Pancreas (tissue), 10 donors: ENCODE measurements around the gene KLK10. TPM values are rescaled to one million over a fixed set of nuclear protein-coding genes. Genes with fewer than 3 reads are reported as not detected.
"Not testable (repeated sequence)": the region's sequence is repeated elsewhere in the genome, so short reads cannot be mapped to it uniquely, and the experiment has no call there.

Experiments
- ATAC-seq, 4 donors: fragments of 200-7000 bp; cut with Tn5 transposase; one replicate each; pipeline versions ENCODE4 v1.8.0 to v1.9.1; 2020; ENCODE audit warnings: mild to moderate bottlenecking in 4 of 4, moderate library complexity in 4 of 4
- DNase-seq, 6 donors: peaks; one replicate each; pipeline ENCODE4 v3.0.0-alpha.2; 2020
- FAIRE-seq: peaks from 2 replicates; lab custom pipeline; 2012; peaks lifted over from hg19 to GRCh38; lab: Jason Lieb, UNC
- H3K27ac ChIP-seq, 4 donors: fragments of 200-600 bp; sonication (generic); 1 replicate in 3 of 4; 2 replicates in 1 of 4; pipeline versions ENCODE4 v1.5.0 to v1.8.0; 2020
- H3K27me3 ChIP-seq, 4 donors: fragments of 200-600 bp; one replicate each; pipeline ENCODE4 v1.8.0; 2021
- H3K36me3 ChIP-seq, 3 donors: fragments of 200-600 bp; sonication (generic) in 1 of 3; one replicate each; pipeline versions ENCODE4 v1.5.0 to v1.8.0; 2020 to 2021
- H3K4me1 ChIP-seq, 3 donors: fragments of 200-600 bp; one replicate each; pipeline ENCODE4 v1.8.0; 2021
- H3K4me3 ChIP-seq, 4 donors: fragments of 200-600 bp; sonication (generic) in 2 of 4; one replicate each; pipeline versions ENCODE4 v1.5.0 to v1.8.0; 2020 to 2021
- H3K9me3 ChIP-seq, 4 donors: fragments of 200-600 bp; one replicate each; pipeline ENCODE4 v1.8.0; 2021
- WGBS, 2 donors: extraction: QIAGEN DNeasy Blood & Tissue Kit; methylation state at CpG; one replicate each; pipeline ENCODE4 v1.1.7; 2013; 5-methylcytosine and 5-hydroxymethylcytosine counted together
- intact Hi-C, 3 donors: fragments of 100-400 bp; cut with DNase I; formaldehyde crosslinking; loops; one replicate each; pipeline versions ENCODE4 v1.11.1 to v1.14.2; 2022
- polyA plus RNA-seq, 2 donors: library from polyadenylated mRNA; stranded (reverse); fragments of 200-250 nt; gene quantifications; one replicate each; pipeline ENCODE4 v1.2.3, GENCODE V29; 2013
- total RNA-seq, 6 donors: library from RNA; stranded (reverse); fragmentation: NEBNext Ultra II Directional in 4 of 6; extraction: Animal tissue kit (Norgen Biotek cat#: 25700) in 4 of 6; gene quantifications; one replicate each; pipeline versions ENCODE4 v1.2.1 to v1.2.4, GENCODE V29; 2021 to 2023
- TF ChIP-seq, protein P1 (sequence below), 4 donors: fragments of 200-600 bp; sonication (generic) in 3 of 4; IDR thresholded peaks; one replicate each; pipeline versions ENCODE4 v1.5.0 to v1.8.0; 2021; ENCODE audit warnings: antibody characterized with exemption in 4 of 4
- donor health status: healthy with polysubstance abuse.
- donor health status: DM: no; HTN: no; CAD: no; lungs with moderate emphysema.
- donor health status: DM: no; HTN: no; CAD: no.
- donor health status: control.
- donor health status: control.
- donor health status: Bipolar disorder and iron deficiency.
- donor health status: DM: yes; HTN: yes; CAD: no.
- donor health status: DM: no; HTN: no; CAD: no.
- donor health status: DM: no; HTN: no; CAD: no.
- donor health status: DM: yes; HTN: yes; CAD: no.

KLK10 gene
- total and polyA plus RNA-seq, 8 donors: 0.15 to 1.7 (median 0.51) TPM

DNA sequence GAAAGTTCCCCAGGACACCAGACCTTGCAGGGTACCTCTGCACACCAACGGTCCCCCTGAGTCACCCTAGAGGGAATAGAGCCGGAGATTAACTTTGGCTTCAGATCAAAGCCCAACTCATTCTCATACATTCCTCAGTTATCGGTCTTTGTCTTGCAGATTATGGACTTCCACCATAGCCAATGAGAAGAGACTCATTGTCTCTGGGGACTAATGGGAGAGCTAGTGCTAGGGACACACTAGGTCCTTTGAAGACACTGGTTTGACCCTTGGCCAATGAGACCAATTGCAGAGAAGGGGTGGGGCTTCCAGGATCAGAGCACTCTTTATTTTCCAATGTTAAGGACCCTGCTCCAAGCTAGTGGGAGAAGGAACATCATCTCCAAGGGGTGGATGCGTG lies 41.9 kb downstream of the KLK10 start:
- no peaks in the 10 kb centered on the region for H3K36me3 ChIP-seq
- 54 to 63% methylated on average over 4 of the region's 4 CpGs for WGBS, 2 donors
- no peaks in the 10 kb centered on the region for H3K9me3 ChIP-seq
- peaks cover 0 to 3% (median 0%) of the 10 kb centered on the region in 4 donors for H3K27me3 ChIP-seq
- intact Hi-C loops: no loop called here
- no peak for ATAC-seq
- no peak overlapping the region for H3K4me3 ChIP-seq
- TF ChIP-seq, protein P1, sequence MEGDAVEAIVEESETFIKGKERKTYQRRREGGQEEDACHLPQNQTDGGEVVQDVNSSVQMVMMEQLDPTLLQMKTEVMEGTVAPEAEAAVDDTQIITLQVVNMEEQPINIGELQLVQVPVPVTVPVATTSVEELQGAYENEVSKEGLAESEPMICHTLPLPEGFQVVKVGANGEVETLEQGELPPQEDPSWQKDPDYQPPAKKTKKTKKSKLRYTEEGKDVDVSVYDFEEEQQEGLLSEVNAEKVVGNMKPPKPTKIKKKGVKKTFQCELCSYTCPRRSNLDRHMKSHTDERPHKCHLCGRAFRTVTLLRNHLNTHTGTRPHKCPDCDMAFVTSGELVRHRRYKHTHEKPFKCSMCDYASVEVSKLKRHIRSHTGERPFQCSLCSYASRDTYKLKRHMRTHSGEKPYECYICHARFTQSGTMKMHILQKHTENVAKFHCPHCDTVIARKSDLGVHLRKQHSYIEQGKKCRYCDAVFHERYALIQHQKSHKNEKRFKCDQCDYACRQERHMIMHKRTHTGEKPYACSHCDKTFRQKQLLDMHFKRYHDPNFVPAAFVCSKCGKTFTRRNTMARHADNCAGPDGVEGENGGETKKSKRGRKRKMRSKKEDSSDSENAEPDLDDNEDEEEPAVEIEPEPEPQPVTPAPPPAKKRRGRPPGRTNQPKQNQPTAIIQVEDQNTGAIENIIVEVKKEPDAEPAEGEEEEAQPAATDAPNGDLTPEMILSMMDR (IDR thresholded peaks at IDR 0.05): no peak
- FAIRE-seq: no peak
- DNase-seq: no peak
- no peak overlapping the region for H3K27ac ChIP-seq
- no peaks in the 10 kb centered on the region for H3K4me1 ChIP-seq

DNA sequence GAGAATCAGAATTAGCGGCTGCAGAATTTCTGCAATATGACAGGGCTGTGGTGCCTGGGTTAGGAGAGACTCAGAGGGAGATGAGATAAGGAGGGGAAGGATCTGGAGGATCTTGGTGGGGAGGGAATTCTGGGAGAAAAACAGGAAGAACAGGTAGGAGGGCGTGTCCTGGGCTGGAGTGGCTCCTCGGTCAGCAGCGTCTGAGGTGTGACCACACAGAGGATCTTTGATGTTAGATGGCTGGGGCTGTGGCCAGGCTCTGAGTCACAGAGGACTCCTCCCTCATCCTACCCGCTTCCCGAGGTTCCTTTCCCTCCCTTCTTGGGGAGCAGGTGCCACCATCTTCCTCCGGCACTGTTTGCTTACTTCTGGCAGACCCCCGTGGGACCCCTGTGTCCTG lies 43.7 kb downstream of the KLK10 start:
- ATAC-seq: no peak
- Histone ChIP-seq H3K4me1 (no peaks in the 10 kb centered on the region), H3K36me3 (no peaks in the 10 kb centered on the region), H3K27me3 (peaks cover 0 to 7% (median 0%) of the 10 kb centered on the region in 4 donors), H3K9me3 (no peaks in the 10 kb centered on the region), H3K4me3 (no peak overlapping the region), H3K27ac (no peak overlapping the region)
- TF ChIP-seq, protein P1 (IDR thresholded peaks at IDR 0.05): no peak
- no peak for DNase-seq
- intact Hi-C loops: no loop called here
- FAIRE-seq: no peak
- 13 to 18% methylated on average over 8 of the region's 8 CpGs for WGBS, 2 donors

DNA sequence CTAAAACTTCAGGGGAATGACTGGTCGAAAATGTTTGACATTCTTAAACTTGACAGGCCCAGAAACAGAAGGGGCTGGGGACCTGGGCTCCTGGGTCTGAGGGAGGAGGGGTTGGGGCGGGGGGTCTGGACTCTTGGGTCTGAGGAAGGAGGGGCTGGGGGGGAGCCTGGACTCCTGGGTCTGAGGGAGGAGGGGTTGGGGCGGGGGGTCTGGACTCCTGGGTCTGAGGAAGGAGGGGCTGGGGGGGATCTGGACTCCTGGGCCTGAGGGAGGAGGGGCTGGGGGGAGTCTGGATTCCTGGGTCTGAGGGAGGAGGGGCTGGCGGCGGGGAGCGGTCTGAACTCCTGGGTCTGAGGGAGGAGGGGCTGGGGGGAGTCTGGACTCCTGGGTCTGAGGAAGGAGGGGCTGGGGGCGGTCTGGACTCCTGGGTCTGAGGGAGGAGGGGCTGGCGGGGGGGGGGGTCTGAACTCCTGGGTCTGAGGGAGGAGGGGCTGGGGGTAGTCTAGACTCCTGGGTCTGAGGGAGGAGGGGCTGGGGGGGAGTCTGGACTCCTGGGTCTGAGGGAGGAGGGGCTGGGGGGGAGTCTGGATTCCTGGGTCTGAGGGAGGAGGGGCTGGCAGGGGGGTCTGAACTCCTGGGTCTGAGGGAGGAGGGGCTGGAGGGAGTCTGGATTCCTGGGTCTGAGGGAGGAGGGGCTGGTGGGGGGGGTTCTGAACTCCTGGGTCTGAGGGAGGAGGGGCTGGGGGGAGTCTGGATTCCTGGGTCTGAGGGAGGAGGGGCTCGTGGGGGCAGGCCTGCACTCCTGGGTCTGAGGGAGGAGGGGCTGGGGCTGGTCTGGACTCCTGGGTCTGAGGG lies 44.6 kb downstream of the KLK10 start:
- ATAC-seq: no peak
- H3K27me3 ChIP-seq: peaks cover 0 to 7% (median 0%) of the 10 kb centered on the region in 4 donors
- TF ChIP-seq, protein P1 (IDR thresholded peaks at IDR 0.05): no peak
- no peak for DNase-seq
- 24 to 29% methylated on average over 4 to 9 of the region's 9 CpGs for WGBS, 2 donors
- no peaks in the 10 kb centered on the region for H3K9me3 ChIP-seq
- intact Hi-C loops: no loop called here
- no peak for FAIRE-seq
- no peak overlapping the region for H3K4me3 ChIP-seq
- no peaks in the 10 kb centered on the region for H3K4me1 ChIP-seq
- H3K36me3 ChIP-seq: no peaks in the 10 kb centered on the region
- no peak overlapping the region for H3K27ac ChIP-seq

DNA sequence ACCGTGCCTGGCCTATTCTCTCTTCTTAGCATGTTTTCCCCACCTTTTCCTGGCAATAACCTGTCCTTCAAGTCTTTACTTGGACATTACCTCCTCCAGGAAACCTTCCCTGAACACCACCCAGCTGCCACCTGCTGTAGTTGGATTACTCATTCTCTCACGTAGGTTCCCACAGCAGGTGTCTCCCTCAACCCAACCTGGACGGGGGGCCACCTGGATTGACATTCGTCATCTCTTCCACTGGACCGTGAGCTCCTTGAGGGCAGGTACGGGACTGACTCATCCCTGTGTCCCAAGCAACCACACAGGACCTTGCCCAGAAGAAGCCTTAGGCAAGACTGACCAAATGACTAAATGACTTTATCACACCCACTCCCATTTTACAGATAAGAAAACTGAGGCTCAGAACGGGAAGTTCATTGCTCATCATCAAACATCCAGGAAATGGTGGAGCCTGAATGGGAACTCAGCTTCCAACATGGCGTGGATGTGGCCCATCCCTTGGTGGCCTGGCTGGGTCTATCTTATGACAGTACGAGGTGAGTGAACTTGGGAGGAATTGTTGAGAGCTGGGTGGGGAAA lies 46.6 kb downstream of the KLK10 start:
- Histone ChIP-seq H3K4me1 (no peaks in the 10 kb centered on the region), H3K36me3 (no peaks in the 10 kb centered on the region), H3K27me3 (peaks cover 0 to 7% (median 0%) of the 10 kb centered on the region in 4 donors), H3K9me3 (no peaks in the 10 kb centered on the region), H3K27ac (no peak overlapping the region), H3K4me3 (no peak overlapping the region)
- no peak for FAIRE-seq
- no peak for ATAC-seq
- TF ChIP-seq, protein P1 (IDR thresholded peaks at IDR 0.05): no peak
- intact Hi-C loops: no loop called here
- WGBS, 2 donors: 56 to 60% methylated on average over 9 of the region's 9 CpGs
- no peak for DNase-seq

DNA sequence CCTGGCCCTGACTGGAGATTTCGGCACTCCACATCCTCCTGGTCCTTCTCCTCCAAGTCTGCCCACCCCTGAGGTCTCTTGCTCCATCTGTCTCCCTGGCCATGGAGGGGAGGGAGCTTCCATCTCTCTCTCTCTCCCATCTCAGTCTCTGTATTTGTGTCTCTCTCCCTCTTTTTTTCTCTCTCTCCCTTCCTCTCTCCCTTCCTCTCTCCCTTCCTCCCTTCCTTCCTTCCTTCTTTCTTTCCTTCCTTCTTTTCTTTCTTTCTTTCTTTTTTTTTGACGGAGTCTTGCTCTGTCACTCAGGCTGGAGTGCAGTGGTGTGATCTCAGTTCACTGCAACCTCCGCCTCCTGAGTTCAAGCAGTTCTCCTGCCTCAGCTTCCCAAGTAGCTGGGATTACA lies 49.7 kb downstream of the KLK10 start:
- FAIRE-seq, H3K27me3 ChIP-seq, H3K4me1 ChIP-seq, ATAC-seq, intact Hi-C loops, H3K36me3 ChIP-seq, H3K4me3 ChIP-seq, H3K27ac ChIP-seq, DNase-seq, H3K9me3 ChIP-seq: not testable (repeated sequence)
- WGBS, 2 donors: 60 to 71% methylated on average over 3 of the region's 3 CpGs
